Stimulated activated CD8-positive, alpha-beta memory T cell treated with anti-CD3 and anti-CD28 coated beads, Interleukin-7, amount 100 ng/mL, for 1 hour (primary cell): ENCODE results near the gene IRF3.

Experiments
- DNase-seq, 2 donors: peaks; one replicate each; pipeline ENCODE4 v3.0.0-alpha.2; 2020; ENCODE audit warnings: low read depth in 2 of 2

Gene IRF3

GRCh38 chr19:49665351-49666119 is at the start of gene IRF3, which contains the start of gene BCL2L12:
Gene IRF3, minus strand, starts transcription at chr19:49665857. Its CDS starts 1,019 bp downstream, at chr19:49664838.
Gene BCL2L12, plus strand, starts transcription at chr19:49665933. Its CDS starts 760 bp downstream, at chr19:49666693.
- DNase-seq = peak; percentile 98 to 100

- DNase-seq = no peak
Observed at GRCh38 chr19:49713236-49713845, 47.7 kb upstream of the IRF3 start.

- no peak for DNase-seq
Observed at GRCh38 chr19:49712397-49712859, 46.8 kb upstream of the IRF3 start.

- DNase-seq = no peak
Observed at GRCh38 chr19:49710372-49710951, 44.8 kb upstream of the IRF3 start.

- no peak for DNase-seq
Observed at GRCh38 chr19:49705919-49706318, 40.3 kb upstream of the IRF3 start.

GRCh38 chr19:49704888-49705642 is 39.4 kb upstream of the IRF3 start:
- DNase-seq = no peak

- DNase-seq = no peak
Observed at GRCh38 chr19:49701271-49701786, 35.7 kb upstream of the IRF3 start.

GRCh38 chr19:49700563-49700962 is 34.9 kb upstream of the IRF3 start:
- DNase-seq = no peak

- DNase-seq = no peak
Observed at GRCh38 chr19:49699364-49699763, 33.7 kb upstream of the IRF3 start.

- DNase-seq = no peak
Observed at GRCh38 chr19:49696865-49697264, 31.2 kb upstream of the IRF3 start.

- DNase-seq = no peak
Observed at GRCh38 chr19:49696115-49696514, 30.5 kb upstream of the IRF3 start.

- DNase-seq = no peak
Observed at GRCh38 chr19:49692147-49692506, 26.5 kb upstream of the IRF3 start.

- no peak for DNase-seq
Observed at GRCh38 chr19:49691243-49692146, 25.8 kb upstream of the IRF3 start.

GRCh38 chr19:49690656-49691242 is 25.1 kb upstream of the IRF3 start, which contains the start of gene CPT1C:
Gene CPT1C, plus strand, starts transcription at chr19:49691116. Its CDS starts 1,137 bp downstream, at chr19:49692253.
- DNase-seq = no peak

GRCh38 chr19:49690079-49690655 is 24.5 kb upstream of the IRF3 start:
- no peak for DNase-seq

GRCh38 chr19:49689133-49690078 is 23.7 kb upstream of the IRF3 start, which contains the start of gene ADM5:
Gene ADM5, plus strand, starts transcription at chr19:49689594. Its CDS starts 244 bp downstream, at chr19:49689838.
- DNase-seq = no peak

GRCh38 chr19:49688531-49689132 is 23.0 kb upstream of the IRF3 start:
- DNase-seq = no peak
